Measurements from ENCODE around the gene KANSL1L. TPM values are rescaled to one million over a fixed set of nuclear protein-coding genes. Genes with fewer than 3 reads are reported as not detected.
"Not testable (repeated sequence)": the region's sequence is repeated elsewhere in the genome, so short reads cannot be mapped to it uniquely, and the experiment has no call there.

Gene KANSL1L
- total RNA-seq, 1 donor from 2014 or later, result 88.2 TPM

GRCh38 chr2:210179351-210179990, 8.3 kb upstream of the KANSL1L start:
- no peak overlapping the region for H3K4me3 ChIP-seq (ENCODE audit: low read length in 3 of 3)
- no peaks in the 10 kb centered on the region for H3K4me1 ChIP-seq (ENCODE audit: control insufficient read depth in 3 of 3, insufficient read depth in 3 of 3, low read length in 3 of 3)

GRCh38 chr2:210177769-210178168, 6.6 kb upstream of the KANSL1L start:
- Histone ChIP-seq H3K9me3 (ENCODE audit: control insufficient read depth in 3 of 3, low read length in 3 of 3) (no peaks in the 10 kb centered on the region), H3K9ac (ENCODE audit: low read depth in 1 of 3, low read length in 3 of 3) (no peak overlapping the region), H3K27ac (ENCODE audit: low read depth, low read length) (no peak overlapping the region), H3K27me3 (ENCODE audit: control insufficient read depth in 3 of 3, insufficient read depth in 3 of 3, low read length in 3 of 3) (no peaks in the 10 kb centered on the region), H3K4me3 (ENCODE audit: low read length in 3 of 3) (no peak overlapping the region), H3K36me3 (ENCODE audit: control insufficient read depth in 3 of 3, insufficient read depth in 3 of 3, low read length in 3 of 3) (no peaks in the 10 kb centered on the region), H3K4me1 (ENCODE audit: control insufficient read depth in 3 of 3, insufficient read depth in 3 of 3, low read length in 3 of 3) (no peaks in the 10 kb centered on the region)

More at GRCh38 chr2:210179351-210179990, 8.3 kb upstream of the KANSL1L start:
- Histone ChIP-seq H3K27ac (ENCODE audit: low read depth, low read length) (no peak overlapping the region), H3K27me3 (ENCODE audit: control insufficient read depth in 3 of 3, insufficient read depth in 3 of 3, low read length in 3 of 3) (no peaks in the 10 kb centered on the region), H3K36me3 (ENCODE audit: control insufficient read depth in 3 of 3, insufficient read depth in 3 of 3, low read length in 3 of 3) (no peaks in the 10 kb centered on the region), H3K9ac (ENCODE audit: low read depth in 1 of 3, low read length in 3 of 3) (no peak overlapping the region), H3K9me3 (ENCODE audit: control insufficient read depth in 3 of 3, low read length in 3 of 3) (peaks cover 0 to 6% (median 0%) of the 10 kb centered on the region in 3 donors)

DNA sequence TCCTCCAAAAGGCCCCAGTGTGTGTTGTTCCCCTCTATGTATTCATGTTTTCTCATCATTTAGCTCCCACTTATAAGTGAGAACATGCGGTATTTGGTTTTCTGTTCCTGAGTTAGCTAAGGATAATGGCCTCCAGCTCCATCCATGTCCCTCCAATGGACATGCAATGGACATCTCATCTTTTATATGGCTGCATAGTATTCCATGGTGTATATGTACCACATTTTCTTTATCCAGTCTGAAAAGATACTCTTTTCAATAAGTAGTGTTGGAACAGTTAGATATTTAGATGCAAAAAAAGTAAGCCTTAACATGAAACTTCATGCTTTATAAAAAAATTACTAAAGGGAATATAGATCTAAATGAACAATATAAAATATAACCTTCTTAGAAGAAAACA, 5.9 kb upstream of the KANSL1L start:
- not testable (repeated sequence) for H3K9ac ChIP-seq (ENCODE audit: low read depth in 1 of 3, low read length in 3 of 3); H3K36me3 ChIP-seq (ENCODE audit: control insufficient read depth in 3 of 3, insufficient read depth in 3 of 3, low read length in 3 of 3); H3K27ac ChIP-seq (ENCODE audit: low read depth, low read length); H3K4me1 ChIP-seq (ENCODE audit: control insufficient read depth in 3 of 3, insufficient read depth in 3 of 3, low read length in 3 of 3); H3K4me3 ChIP-seq (ENCODE audit: low read length in 3 of 3); H3K27me3 ChIP-seq (ENCODE audit: control insufficient read depth in 3 of 3, insufficient read depth in 3 of 3, low read length in 3 of 3); H3K9me3 ChIP-seq (ENCODE audit: control insufficient read depth in 3 of 3, low read length in 3 of 3)

DNA sequence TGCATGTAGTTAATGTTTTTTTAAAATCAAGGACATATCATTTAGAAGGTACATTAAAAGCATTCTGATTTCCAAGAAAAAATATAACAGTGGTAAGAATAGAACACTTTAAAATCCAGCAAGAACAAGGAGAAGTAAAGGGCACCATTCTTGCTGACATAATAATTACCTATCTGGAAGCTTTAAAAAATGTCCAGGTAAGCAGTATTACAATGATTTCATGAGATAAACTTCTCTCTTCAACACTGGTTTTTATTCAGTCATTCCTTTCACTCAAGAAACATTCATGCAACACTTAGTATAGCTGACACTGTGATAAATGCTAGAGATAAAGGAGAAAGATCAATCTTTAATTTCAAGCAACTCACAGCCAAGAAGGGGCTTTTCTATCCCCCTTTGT, 2.9 kb upstream of the KANSL1L start:
- Histone ChIP-seq H3K9me3 (ENCODE audit: control insufficient read depth in 3 of 3, low read length in 3 of 3) (no peaks in the 10 kb centered on the region), H3K27ac (ENCODE audit: low read depth, low read length) (no peak overlapping the region), H3K27me3 (ENCODE audit: control insufficient read depth in 3 of 3, insufficient read depth in 3 of 3, low read length in 3 of 3) (no peaks in the 10 kb centered on the region), H3K4me1 (ENCODE audit: control insufficient read depth in 3 of 3, insufficient read depth in 3 of 3, low read length in 3 of 3) (peaks cover 0 to 4% (median 0%) of the 10 kb centered on the region in 3 donors), H3K4me3 (ENCODE audit: low read length in 3 of 3) (no peak overlapping the region), H3K9ac (ENCODE audit: low read depth in 1 of 3, low read length in 3 of 3) (no peak overlapping the region), H3K36me3 (ENCODE audit: control insufficient read depth in 3 of 3, insufficient read depth in 3 of 3, low read length in 3 of 3) (no peaks in the 10 kb centered on the region)

DNA sequence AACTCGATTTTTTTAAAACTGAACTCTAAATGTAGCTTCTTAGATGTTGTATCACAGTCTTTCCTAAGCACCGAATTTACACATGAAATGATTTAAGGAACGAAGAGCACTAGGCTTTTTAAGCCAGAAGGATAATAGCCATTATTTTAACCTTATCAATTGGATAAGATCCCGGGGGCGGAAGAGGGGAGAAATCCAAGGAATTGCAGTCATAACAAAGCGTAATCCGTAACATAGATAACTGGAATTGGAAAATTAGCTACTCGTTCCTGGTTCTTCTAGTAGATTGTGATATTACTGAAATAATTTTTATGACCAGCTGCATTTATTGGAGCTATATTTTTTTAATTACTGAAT, 988 bp upstream of the KANSL1L start:
- no peaks in the 10 kb centered on the region for H3K27me3 ChIP-seq (ENCODE audit: control insufficient read depth in 3 of 3, insufficient read depth in 3 of 3, low read length in 3 of 3)
- peaks cover 3 to 16% (median 4%) of the 10 kb centered on the region in 3 donors for H3K4me1 ChIP-seq (ENCODE audit: control insufficient read depth in 3 of 3, insufficient read depth in 3 of 3, low read length in 3 of 3)
- peak overlapping the region; percentile 83 to 91 (median 86) for H3K9ac ChIP-seq (ENCODE audit: low read depth in 1 of 3, low read length in 3 of 3)
- H3K4me3 ChIP-seq (ENCODE audit: low read length in 3 of 3), result peak overlapping the region; percentile 64 to 83 (median 77)
- no peaks in the 10 kb centered on the region for H3K36me3 ChIP-seq (ENCODE audit: control insufficient read depth in 3 of 3, insufficient read depth in 3 of 3, low read length in 3 of 3)
- no peaks in the 10 kb centered on the region for H3K9me3 ChIP-seq (ENCODE audit: control insufficient read depth in 3 of 3, low read length in 3 of 3)
- H3K27ac ChIP-seq (ENCODE audit: low read depth, low read length), result peak overlapping the region; percentile 92

- Histone ChIP-seq H3K27me3 (ENCODE audit: control insufficient read depth in 3 of 3, insufficient read depth in 3 of 3, low read length in 3 of 3) (no peaks in the 10 kb centered on the region), H3K4me1 (ENCODE audit: control insufficient read depth in 3 of 3, insufficient read depth in 3 of 3, low read length in 3 of 3) (peaks cover 3 to 28% (median 7%) of the 10 kb centered on the region in 3 donors), H3K36me3 (ENCODE audit: control insufficient read depth in 3 of 3, insufficient read depth in 3 of 3, low read length in 3 of 3) (no peaks in the 10 kb centered on the region), H3K9ac (ENCODE audit: low read depth in 1 of 3, low read length in 3 of 3) (peak overlapping the region; percentile 91 to 96 (median 94)), H3K9me3 (ENCODE audit: control insufficient read depth in 3 of 3, low read length in 3 of 3) (no peaks in the 10 kb centered on the region), H3K27ac (ENCODE audit: low read depth, low read length) (peak overlapping the region; percentile 97), H3K4me3 (ENCODE audit: low read length in 3 of 3) (peak overlapping the region; percentile 77 to 95 (median 90))
These were observed 534 bp downstream of the KANSL1L start for GRCh38 chr2:210170446-210171303.

- Histone ChIP-seq H3K4me1 (ENCODE audit: control insufficient read depth in 3 of 3, insufficient read depth in 3 of 3, low read length in 3 of 3) (peaks cover 3 to 28% (median 7%) of the 10 kb centered on the region in 3 donors), H3K27ac (ENCODE audit: low read depth, low read length) (peak overlapping the region; percentile 97), H3K4me3 (ENCODE audit: low read length in 3 of 3) (peak overlapping the region; percentile 77 to 95 (median 90)), H3K9ac (ENCODE audit: low read depth in 1 of 3, low read length in 3 of 3) (peak overlapping the region; percentile 86 to 96 (median 88)), H3K36me3 (ENCODE audit: control insufficient read depth in 3 of 3, insufficient read depth in 3 of 3, low read length in 3 of 3) (no peaks in the 10 kb centered on the region), H3K27me3 (ENCODE audit: control insufficient read depth in 3 of 3, insufficient read depth in 3 of 3, low read length in 3 of 3) (no peaks in the 10 kb centered on the region), H3K9me3 (ENCODE audit: control insufficient read depth in 3 of 3, low read length in 3 of 3) (no peaks in the 10 kb centered on the region)
These were observed 1.1 kb downstream of the KANSL1L start for GRCh38 chr2:210170196-210170445.

DNA sequence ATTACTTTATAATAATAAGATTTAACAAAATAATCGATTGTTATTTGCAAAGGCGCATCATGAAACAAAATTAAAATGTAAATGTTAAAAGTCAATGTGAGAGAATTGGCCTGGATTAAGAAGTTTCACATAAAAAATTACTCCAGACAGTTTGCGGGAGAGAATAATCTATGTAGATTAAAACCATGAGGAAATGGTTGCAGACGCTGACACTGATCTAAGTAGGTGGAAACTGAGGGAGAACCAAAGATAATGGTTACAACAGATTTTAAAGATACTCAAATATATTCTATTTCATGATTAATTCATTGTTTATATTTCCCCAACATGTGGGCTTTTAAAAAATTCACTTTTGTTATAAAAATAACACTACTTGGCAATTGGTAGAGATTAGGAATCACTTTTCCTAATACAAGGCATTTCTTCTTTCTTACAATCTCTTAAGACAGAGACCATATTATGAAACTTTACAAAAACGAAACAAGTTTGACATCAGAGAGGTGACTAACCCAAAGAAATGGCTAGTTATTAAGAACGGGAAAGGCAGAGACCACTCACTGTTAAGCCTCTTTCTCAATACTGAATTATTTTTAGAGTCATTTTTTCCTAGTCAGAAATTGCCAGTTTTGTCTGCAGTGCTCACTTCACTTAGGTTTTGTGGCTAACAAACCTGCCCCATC, 1.6 kb downstream of the KANSL1L start:
- H3K4me1 ChIP-seq (ENCODE audit: control insufficient read depth in 3 of 3, insufficient read depth in 3 of 3, low read length in 3 of 3), result peaks cover 3 to 28% (median 7%) of the 10 kb centered on the region in 3 donors
- peak overlapping the region; percentile 97 for H3K27ac ChIP-seq (ENCODE audit: low read depth, low read length)
- no peaks in the 10 kb centered on the region for H3K9me3 ChIP-seq (ENCODE audit: control insufficient read depth in 3 of 3, low read length in 3 of 3)
- peak overlapping the region; percentile 86 to 96 (median 88) for H3K9ac ChIP-seq (ENCODE audit: low read depth in 1 of 3, low read length in 3 of 3)
- H3K4me3 ChIP-seq (ENCODE audit: low read length in 3 of 3), result peak overlapping the region; percentile 77 to 95 (median 90)
- no peaks in the 10 kb centered on the region for H3K36me3 ChIP-seq (ENCODE audit: control insufficient read depth in 3 of 3, insufficient read depth in 3 of 3, low read length in 3 of 3)
- H3K27me3 ChIP-seq (ENCODE audit: control insufficient read depth in 3 of 3, insufficient read depth in 3 of 3, low read length in 3 of 3), result no peaks in the 10 kb centered on the region

GRCh38 chr2:210167227-210167626, 4.0 kb downstream of the KANSL1L start:
- Histone ChIP-seq H3K9me3 (ENCODE audit: control insufficient read depth in 3 of 3, low read length in 3 of 3) (no peaks in the 10 kb centered on the region), H3K27me3 (ENCODE audit: control insufficient read depth in 3 of 3, insufficient read depth in 3 of 3, low read length in 3 of 3) (no peaks in the 10 kb centered on the region), H3K27ac (ENCODE audit: low read depth, low read length) (no peak overlapping the region), H3K36me3 (ENCODE audit: control insufficient read depth in 3 of 3, insufficient read depth in 3 of 3, low read length in 3 of 3) (no peaks in the 10 kb centered on the region), H3K9ac (ENCODE audit: low read depth in 1 of 3, low read length in 3 of 3) (no peak overlapping the region), H3K4me1 (ENCODE audit: control insufficient read depth in 3 of 3, insufficient read depth in 3 of 3, low read length in 3 of 3) (peaks cover 10 to 35% (median 13%) of the 10 kb centered on the region in 3 donors), H3K4me3 (ENCODE audit: low read length in 3 of 3) (no peak overlapping the region)
